Large intestine (tissue), 3 donors: Measurements from ENCODE around the gene CLEC2L. TPM values are rescaled to one million over a fixed set of nuclear protein-coding genes. Genes with fewer than 3 reads are reported as not detected.

Experiments
- DNase-seq, 2 donors: peaks; one replicate each; pipeline versions ENCODE4 v3.0.0 to v3.0.0-alpha.2; 2013
- H3K27ac ChIP-seq: one replicate; pipeline ENCODE4 v1.5.1; 2013; ENCODE audit warnings: low read length
- H3K27me3 ChIP-seq: 2 replicates; pipeline ENCODE4 v1.6.1; 2013; ENCODE audit warnings: low read length; ENCODE audit not compliant: control insufficient read depth, insufficient read depth
- H3K36me3 ChIP-seq: 2 replicates; pipeline ENCODE4 v1.6.1; 2013; ENCODE audit warnings: low read length; ENCODE audit not compliant: control insufficient read depth, insufficient read depth
- H3K4me1 ChIP-seq: one replicate; pipeline ENCODE4 v1.6.1; 2013; ENCODE audit warnings: low read length; ENCODE audit not compliant: control insufficient read depth, insufficient read depth
- H3K4me3 ChIP-seq: one replicate; pipeline ENCODE4 v1.5.1; 2013; ENCODE audit warnings: low read length
- H3K9me3 ChIP-seq: one replicate; pipeline ENCODE4 v1.6.1; 2013; ENCODE audit warnings: mild to moderate bottlenecking, low read depth, low read length, moderate library complexity; ENCODE audit not compliant: control insufficient read depth
- WGBS: methylation state at CpG from one replicate; pipeline ENCODE4 v1.1.5; 2013; ENCODE audit warnings: low lambda C conversion rate; ENCODE audit not compliant: insufficient coverage; 5-methylcytosine and 5-hydroxymethylcytosine counted together
- polyA plus RNA-seq: library from polyadenylated mRNA; unstranded; fragments of 120-200 nt; gene quantifications from one replicate; pipeline ENCODE4 v1.2.1, GENCODE V29; 2013

Gene CLEC2L
- polyA plus RNA-seq, 1 donor = 1.5 TPM

- H3K4me3 ChIP-seq = no peak overlapping the region
- no peaks in the 10 kb centered on the region for H3K27me3 ChIP-seq
- DNase-seq = no peak
- H3K27ac ChIP-seq = no peak overlapping the region
- no peaks in the 10 kb centered on the region for H3K4me1 ChIP-seq
- WGBS = 80% methylated on average over 1 of the region's 7 CpGs
- peaks cover 57% of the 10 kb centered on the region for H3K36me3 ChIP-seq
- no peaks in the 10 kb centered on the region for H3K9me3 ChIP-seq
Measured at GRCh38 chr7:139588632-139589031, 65.1 kb downstream of the CLEC2L start.

- no peak for DNase-seq
- no peaks in the 10 kb centered on the region for H3K9me3 ChIP-seq
- H3K27me3 ChIP-seq = no peaks in the 10 kb centered on the region
- no peak overlapping the region for H3K4me3 ChIP-seq
- peaks cover 55% of the 10 kb centered on the region for H3K36me3 ChIP-seq
- H3K27ac ChIP-seq = no peak overlapping the region
- no peaks in the 10 kb centered on the region for H3K4me1 ChIP-seq
- WGBS = no CpG with 5 or more reads among the region's 1 CpG
Measured at GRCh38 chr7:139589474-139589873, 66.0 kb downstream of the CLEC2L start.

GRCh38 chr7:139591550-139592195 lies 68.2 kb downstream of the CLEC2L start:
- no peaks in the 10 kb centered on the region for H3K4me1 ChIP-seq
- WGBS = no CpG with 5 or more reads among the region's 3 CpGs
- no peak for DNase-seq
- peaks cover 63% of the 10 kb centered on the region for H3K36me3 ChIP-seq
- H3K4me3 ChIP-seq = no peak overlapping the region
- H3K27me3 ChIP-seq = no peaks in the 10 kb centered on the region
- no peak overlapping the region for H3K27ac ChIP-seq
- no peaks in the 10 kb centered on the region for H3K9me3 ChIP-seq

GRCh38 chr7:139592801-139593461 lies 69.4 kb downstream of the CLEC2L start:
- Histone ChIP-seq H3K27me3 (no peaks in the 10 kb centered on the region), H3K27ac (no peak overlapping the region), H3K36me3 (peaks cover 69% of the 10 kb centered on the region), H3K4me3 (no peak overlapping the region), H3K9me3 (no peaks in the 10 kb centered on the region), H3K4me1 (no peaks in the 10 kb centered on the region)
- DNase-seq = no peak
- WGBS = no CpG with 5 or more reads among the region's 4 CpGs

- H3K4me1 ChIP-seq = no peaks in the 10 kb centered on the region
- no peak overlapping the region for H3K4me3 ChIP-seq
- H3K36me3 ChIP-seq = peaks cover 71% of the 10 kb centered on the region
- no peak for DNase-seq
- no peak overlapping the region for H3K27ac ChIP-seq
- no peaks in the 10 kb centered on the region for H3K27me3 ChIP-seq
- no peaks in the 10 kb centered on the region for H3K9me3 ChIP-seq
- WGBS = no CpG with 5 or more reads among the region's 2 CpGs
Measured at GRCh38 chr7:139594090-139594489, 70.6 kb downstream of the CLEC2L start.

Other genes with a start within 250 kb of the CLEC2L start
- 19.0 TPM for gene FMC1, start 182.3 kb upstream of the CLEC2L start, polyA plus RNA-seq
- 101 TPM for gene LUC7L2, start 163.8 kb upstream of the CLEC2L start, polyA plus RNA-seq
- gene KLRG2, start 40.0 kb upstream of the CLEC2L start, polyA plus RNA-seq = 0.03 TPM